Activated CD4-positive, alpha-beta T cell treated with anti-CD3 and anti-CD28 coated beads, Interleukin-2, amount 50 U/mL, for 48 hours (primary cell): Measurements from ENCODE around the gene FCGBP.
"Not testable (repeated sequence)": the region's sequence is repeated elsewhere in the genome, so short reads cannot be mapped to it uniquely, and the experiment has no call there.

Experiments
- DNase-seq, 2 experiments: peaks; one replicate each; pipeline ENCODE4 v3.0.0-alpha.2; 2020

The FCGBP gene

GRCh38 chr19:39916236-39916635 is 18.2 kb downstream of the FCGBP start:
- DNase-seq = no peak

GRCh38 chr19:39915848-39916215 is 18.6 kb downstream of the FCGBP start:
- no peak for DNase-seq

GRCh38 chr19:39915101-39915847 is 19.2 kb downstream of the FCGBP start:
- DNase-seq = no peak

- DNase-seq = no peak
Measured at GRCh38 chr19:39913682-39914333, 20.6 kb downstream of the FCGBP start.

GRCh38 chr19:39908803-39909202 is 25.6 kb downstream of the FCGBP start:
- no peak for DNase-seq

- no peak for DNase-seq
Measured at GRCh38 chr19:39906820-39907611, 27.4 kb downstream of the FCGBP start.

- DNase-seq = no peak
Measured at GRCh38 chr19:39906283-39906682, 28.2 kb downstream of the FCGBP start.

- DNase-seq = not testable (repeated sequence)
Measured at GRCh38 chr19:39903486-39904091, 30.8 kb downstream of the FCGBP start.

- not testable (repeated sequence) for DNase-seq
Measured at GRCh38 chr19:39902326-39902725, 32.1 kb downstream of the FCGBP start.

GRCh38 chr19:39901681-39902080 is 32.8 kb downstream of the FCGBP start:
- DNase-seq = not testable (repeated sequence)

GRCh38 chr19:39898858-39899257 is 35.6 kb downstream of the FCGBP start:
- not testable (repeated sequence) for DNase-seq

GRCh38 chr19:39897511-39898245 is 36.8 kb downstream of the FCGBP start:
- DNase-seq = peak; percentile 78 to 84

- not testable (repeated sequence) for DNase-seq
Measured at GRCh38 chr19:39895096-39895495, 39.3 kb downstream of the FCGBP start.

- not testable (repeated sequence) for DNase-seq
Measured at GRCh38 chr19:39894236-39894606, 40.2 kb downstream of the FCGBP start.

- not testable (repeated sequence) for DNase-seq
Measured at GRCh38 chr19:39893366-39894235, 40.8 kb downstream of the FCGBP start.

- not testable (repeated sequence) for DNase-seq
Measured at GRCh38 chr19:39892506-39892902, 41.9 kb downstream of the FCGBP start.

- peak; percentile 9 to 20 for DNase-seq
Measured at GRCh38 chr19:39891660-39892505, 42.6 kb downstream of the FCGBP start.

- no peak for DNase-seq
Measured at GRCh38 chr19:39890755-39891551, 43.5 kb downstream of the FCGBP start.
